HuH-7.5 (cell line): ENCODE measurements around the gene RSRP1.

ENCODE experiments used
- DNase-seq: peaks from one replicate; pipeline ENCODE4 v3.0.0; 2011; ENCODE audit warnings: low spot score

RSRP1 gene

DNA sequence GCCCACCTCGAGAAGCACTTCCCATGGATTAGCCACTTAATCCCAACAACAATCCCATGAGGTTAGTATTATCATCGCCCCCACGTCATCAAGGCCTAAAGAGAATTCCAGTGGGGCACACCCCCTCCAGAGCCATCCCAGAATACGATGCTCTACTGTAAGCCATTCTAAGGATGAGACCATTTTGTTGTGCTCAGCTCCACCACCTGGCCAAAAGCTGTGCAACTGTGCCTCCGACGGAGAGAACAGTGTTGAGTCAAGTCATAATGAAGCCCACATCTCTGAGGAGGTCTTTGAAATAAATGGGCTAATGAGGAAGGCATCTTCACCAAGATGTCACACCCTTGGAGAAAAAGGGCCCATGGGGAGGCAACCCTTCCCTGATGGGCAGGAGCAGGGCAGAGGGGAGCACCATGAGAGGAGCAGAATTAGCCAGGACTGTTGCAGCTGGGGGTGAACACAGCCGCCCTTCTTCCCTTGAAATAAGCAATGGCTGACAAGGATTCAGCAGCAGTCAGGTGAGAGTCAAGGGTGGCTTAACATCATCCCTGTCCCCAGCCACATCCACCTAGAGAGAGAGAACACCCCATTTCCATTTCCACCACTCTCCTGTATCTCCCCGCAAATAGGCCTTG, 29.5 kb downstream of the RSRP1 start:
- no peak for DNase-seq

DNA sequence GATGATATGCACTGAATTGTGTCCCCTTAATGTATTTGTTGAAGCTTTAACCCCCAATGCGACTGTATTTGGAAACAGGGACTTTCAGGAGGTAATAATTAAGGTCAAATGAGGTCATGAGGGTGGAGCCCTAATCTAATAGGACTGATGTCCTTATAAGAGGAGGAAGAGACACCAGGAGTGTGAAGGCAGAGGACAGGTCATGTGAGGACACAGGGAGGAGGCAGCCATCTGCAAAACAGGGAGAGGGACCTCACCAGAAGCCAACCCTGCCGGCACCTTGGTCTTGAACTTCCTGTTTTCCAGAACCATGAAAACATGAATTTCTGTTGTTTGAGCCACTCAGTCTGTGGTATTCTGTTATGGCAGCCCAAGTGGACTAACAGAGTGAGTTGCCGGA, 30.2 kb downstream of the RSRP1 start:
- no peak for DNase-seq

DNA sequence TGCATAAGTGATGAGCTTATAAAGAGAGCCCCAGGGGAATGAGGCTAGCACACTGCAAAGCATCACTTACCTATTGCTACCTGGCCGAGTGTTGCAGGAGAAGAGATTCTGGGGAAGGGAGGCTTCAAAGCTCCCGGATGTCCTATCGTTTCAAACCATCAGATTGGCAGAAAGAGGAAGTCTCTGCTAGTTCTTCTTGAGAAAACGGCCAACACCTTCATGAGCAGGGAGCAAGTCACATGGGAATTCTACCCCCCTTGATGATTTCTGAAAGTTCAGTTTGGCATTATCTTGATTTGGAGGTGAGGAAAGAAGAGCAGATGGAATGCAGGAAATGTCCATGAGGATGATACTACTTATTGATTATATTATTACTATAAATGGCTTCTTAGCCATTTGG, 31.1 kb downstream of the RSRP1 start:
- DNase-seq: no peak

DNA sequence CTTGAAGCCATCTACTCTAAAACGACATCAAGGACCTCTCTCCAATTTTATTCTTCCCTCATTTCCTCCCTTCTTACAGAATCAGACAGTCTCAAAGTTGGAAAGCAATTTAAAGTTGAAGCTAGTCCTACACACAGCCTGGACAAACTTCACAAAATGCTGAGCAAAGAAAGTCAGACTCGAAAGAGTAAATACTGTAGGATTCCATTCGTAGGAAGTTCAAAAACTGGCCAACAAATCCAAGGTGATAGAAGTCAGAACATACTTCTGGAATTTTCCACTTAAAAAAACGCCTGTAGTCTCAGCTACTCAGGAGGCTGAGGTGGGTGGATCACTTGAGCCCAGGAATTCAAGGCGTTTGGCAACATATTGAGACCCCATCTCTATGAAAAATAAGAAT, 34.5 kb downstream of the RSRP1 start:
- DNase-seq: no peak

DNA sequence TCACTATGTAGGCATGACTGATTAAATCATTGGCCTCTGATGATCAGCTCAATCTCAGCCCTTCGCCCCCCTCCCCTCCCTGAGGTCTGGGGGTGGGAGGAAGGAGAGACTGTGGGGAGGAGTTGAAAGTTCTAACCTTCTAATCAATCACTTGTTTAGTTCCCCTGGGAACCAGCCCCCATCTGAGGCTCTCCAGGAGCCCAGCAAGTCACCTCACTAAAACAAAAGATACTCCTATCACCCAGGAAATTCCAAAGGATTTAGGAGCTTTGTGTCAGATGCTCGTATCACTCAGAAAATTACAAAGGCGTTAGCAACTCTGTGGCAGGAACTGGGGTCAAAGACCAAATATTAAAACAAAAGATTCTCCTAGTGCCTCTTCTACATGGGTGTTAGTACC, 36.5 kb downstream of the RSRP1 start:
- DNase-seq: no peak

DNA sequence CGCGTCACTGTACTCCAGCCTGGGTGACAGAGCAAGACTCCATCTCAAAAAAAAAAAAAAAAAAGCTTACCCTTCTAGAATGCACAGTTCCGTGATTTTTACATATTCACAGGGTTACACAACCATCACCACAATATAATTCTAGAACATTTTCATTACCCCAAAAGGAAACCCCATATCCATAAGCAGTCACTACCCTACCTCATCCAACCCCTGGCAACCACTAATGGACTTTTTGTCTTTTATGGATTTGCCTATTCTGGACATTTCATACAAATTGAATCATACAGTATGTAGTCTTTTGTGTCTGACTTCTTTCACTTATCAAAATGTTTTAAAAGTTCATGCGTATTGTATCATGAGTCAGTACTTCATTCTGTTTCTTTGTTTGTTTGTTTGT, 37.7 kb downstream of the RSRP1 start:
- DNase-seq: no peak

DNA sequence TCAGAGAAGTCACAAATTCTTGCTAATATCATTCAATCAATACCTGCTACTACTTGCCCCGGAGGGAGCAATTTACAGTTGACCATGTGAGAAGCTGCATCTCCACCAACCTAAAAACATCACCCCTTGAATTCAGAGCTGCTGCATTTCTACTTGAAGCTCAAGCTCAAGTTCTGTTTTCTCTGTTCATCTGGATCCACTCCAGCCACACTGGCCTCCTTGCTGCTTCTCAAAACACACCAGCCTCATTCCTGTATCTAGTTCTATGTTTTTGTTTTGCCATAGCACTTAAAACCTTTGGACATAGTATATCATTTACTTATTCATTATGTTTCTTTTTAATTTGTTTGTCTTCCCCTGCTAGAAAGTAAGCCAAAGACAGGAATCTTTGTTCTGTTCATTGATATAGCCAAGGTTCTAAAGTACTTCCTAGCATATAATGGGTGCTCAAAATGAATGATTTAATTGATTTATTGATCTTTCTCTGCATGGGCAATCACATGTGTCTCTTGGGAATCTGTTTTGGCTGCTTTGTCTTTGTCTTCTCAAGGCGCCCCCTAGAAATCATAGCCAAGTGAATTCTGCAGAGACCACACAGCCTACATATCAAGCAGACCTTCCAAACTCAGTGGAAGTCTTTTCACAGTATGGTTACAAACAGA, 38.6 kb downstream of the RSRP1 start:
- no peak for DNase-seq

DNA sequence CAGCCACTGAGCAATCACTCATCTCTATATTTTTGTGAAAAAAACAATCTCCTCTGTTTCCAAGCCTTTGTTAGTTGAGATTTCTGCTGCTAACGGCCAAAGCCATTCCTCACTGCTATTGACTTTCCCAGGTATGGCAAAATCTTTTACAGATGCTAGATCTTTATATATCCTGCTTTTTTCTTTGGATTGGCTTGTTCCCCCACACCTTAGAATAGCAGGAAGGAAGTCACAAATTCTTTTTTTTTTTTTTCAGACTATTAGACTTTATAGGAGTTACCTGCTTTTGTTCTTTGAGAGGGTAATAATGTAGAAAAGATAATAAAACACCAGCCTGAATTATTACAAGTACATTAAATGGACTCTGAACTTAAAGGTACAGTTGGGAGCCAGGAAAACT, 39.2 kb downstream of the RSRP1 start:
- no peak for DNase-seq

DNA sequence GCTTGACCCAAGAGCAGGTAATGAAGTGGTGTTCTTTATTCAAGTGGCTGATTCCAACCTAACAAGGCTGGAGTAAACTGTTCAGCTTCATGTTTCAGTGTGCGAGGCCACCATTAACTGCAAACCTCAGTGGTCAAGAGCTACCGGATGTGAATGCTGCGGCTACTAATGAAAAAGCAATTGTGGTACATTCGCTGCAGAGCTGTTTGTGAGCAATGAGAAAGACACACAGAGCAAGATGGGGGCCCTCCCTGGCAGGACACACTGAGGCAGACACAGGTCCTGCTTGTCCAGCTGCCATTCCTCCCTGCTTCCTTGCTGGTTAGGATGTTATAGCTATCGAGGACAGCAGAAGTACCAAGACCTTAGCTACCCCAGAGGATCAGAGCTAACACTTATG, 41.1 kb downstream of the RSRP1 start:
- no peak for DNase-seq

DNA sequence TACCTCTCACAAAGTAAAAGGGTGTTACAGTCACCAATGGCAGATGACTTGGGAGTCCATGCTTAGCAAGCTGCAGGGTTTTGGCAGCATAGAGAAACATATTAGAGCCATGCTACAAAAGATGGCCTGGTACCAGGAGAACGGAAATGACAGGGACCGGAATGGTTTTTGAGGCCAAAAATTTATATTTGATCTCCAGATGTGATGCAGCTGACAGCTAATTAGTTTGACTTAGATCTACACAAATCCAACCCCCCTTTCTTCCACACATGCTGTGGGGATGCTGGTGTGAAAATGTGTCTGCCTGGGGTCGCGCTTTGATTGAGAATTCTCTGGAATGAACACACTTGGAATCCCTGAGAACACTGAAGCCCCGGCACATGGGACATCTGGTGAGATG, 41.5 kb downstream of the RSRP1 start:
- DNase-seq: no peak

DNA sequence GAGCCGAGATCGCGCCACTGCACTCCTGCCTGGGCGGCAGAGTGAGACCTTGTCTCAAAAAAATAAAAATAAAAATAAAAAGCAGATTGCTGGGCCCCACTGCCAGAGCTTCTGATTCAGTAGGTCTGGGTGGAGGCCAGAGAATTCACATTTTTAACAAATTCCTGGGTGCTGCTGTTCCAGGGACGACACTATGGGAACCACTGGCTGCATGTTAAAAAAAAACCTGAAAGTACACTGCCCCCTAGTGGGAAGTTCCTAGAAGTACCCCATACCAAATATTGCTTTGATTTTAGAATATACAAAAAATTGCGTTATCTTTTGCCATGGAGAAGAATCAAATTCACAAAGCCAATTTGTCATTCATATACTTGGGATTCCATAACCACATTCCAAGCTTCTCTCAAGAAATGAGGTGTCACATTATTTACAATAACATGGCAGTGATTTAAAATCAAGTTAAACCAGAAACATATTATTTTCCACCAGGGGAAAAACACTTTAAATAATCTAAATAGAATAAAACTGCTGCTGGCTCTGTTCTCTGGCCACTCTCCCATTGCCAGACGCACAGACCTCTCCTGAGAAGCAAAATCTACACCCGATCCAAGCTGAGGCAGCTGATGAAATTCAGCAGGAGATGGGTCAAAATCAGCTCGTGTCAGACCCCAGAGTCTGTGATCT, 42.3 kb downstream of the RSRP1 start:
- DNase-seq: peak; percentile 53

DNA sequence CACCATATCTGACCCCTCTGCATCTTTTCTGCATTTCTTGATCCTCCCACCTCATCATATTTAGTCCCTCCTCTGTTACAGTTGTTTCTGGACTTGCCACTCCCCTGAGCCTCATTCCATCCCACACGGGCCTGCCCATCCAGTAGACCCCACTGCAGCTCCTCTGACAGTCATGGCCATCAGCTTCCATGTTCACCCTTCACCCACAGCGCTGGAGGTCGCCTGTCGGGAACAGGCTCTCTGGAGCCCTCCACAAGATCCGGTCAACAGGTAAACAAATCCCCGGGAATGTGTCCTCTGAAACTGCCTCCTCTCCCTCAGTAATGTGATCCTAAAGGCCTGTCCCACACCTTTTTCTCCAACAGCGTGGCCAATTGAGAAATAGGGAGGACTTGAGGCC, 46.2 kb downstream of the RSRP1 start:
- DNase-seq: no peak

DNA sequence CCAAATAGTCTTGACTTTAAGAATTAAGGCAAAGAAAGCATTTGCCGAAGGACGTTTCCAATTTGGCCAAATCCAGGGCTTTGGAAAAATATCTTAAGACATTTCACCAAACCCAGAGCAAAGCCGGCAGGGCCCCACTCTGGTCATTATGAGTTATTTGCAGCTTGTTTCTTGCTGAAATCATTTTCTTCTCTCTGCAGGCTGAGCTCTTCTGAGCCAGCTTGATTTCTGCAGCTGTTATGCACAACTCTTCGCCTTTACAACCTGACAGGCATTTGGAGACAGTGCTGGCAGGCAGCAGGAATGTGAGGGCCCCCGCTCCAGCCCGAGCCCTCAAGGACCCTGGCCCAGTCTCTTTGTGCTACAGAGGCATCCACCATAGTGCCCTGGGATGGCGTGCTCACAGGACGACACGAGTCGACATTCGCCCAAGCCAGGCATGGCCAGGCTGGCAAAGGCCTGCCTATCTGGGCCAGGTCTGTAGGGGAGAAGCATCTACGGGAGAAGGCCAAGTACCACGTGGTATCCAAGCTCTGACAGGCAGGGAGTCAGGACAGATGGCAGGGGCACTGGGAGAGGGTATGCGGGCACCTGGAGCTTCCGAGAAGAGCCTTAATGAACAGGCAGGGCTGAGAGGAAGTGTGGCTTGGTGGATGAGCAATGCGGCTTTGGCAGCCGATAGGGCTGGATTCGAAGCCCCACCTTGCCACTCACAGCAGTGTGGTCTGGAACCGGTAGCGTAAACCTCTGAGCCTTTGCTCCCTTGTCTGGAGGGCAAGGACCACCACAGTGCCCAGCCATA, 47.2 kb downstream of the RSRP1 start:
- DNase-seq: no peak

DNA sequence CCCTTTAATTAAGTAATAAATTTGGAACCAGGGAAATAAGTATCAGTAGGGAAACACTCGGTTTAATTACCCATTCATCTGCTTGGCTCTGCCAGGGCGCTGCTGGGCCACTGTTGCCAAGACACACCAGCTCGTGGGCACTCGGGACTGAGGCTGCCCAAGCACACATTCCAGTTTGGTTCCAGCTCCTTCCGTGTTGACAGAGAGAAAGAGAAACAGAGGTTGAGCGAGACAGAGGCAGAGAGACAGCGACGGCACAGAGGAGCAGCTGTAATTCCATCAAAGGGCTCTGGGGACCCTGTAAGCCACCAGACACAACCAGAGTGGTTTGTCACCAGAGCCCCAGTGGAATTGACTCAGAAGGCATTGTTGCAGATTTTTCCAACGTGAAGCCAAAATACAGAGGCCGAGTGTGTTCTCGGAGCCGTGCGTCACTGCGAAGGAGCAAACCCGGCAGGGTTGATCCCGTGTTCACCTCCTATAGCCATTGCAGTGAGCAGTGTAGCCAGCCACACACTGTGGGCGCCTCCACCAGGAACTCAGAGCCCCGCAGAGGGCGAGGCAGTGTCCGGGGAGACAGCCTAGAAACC, 48.5 kb downstream of the RSRP1 start:
- no peak for DNase-seq

DNA sequence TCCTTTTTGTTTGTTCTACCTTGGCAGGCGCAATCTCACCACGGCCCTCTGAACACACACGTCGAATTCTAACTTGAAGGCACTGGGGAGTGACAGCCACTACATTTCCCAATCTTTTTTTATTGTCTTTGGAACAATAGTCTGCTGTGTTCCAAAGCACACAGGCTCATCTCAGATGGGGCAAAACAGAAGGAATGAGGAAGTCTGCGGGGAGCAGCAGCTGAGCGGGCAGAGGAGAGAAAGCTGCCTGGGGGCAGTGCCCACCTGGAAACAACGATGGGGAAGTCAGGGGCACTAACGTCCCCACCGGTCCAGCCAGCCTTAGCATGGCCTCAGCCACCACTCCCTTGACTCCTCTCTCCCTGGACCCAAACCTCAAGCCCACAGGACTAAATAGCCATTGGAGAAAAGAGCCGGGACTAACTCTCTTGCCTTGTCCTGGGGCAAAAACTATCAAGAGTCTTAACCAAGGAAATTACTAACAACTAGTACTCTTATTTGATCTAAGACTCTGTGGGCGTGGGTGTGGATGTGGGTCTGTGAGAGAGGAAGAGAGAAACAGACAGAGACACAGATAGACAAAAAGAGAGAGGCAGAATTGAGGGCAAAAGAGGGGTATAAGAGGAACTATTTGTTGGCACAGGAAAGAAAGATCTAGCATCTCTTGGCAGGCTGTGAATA, 49.1 kb downstream of the RSRP1 start:
- DNase-seq: no peak

DNA sequence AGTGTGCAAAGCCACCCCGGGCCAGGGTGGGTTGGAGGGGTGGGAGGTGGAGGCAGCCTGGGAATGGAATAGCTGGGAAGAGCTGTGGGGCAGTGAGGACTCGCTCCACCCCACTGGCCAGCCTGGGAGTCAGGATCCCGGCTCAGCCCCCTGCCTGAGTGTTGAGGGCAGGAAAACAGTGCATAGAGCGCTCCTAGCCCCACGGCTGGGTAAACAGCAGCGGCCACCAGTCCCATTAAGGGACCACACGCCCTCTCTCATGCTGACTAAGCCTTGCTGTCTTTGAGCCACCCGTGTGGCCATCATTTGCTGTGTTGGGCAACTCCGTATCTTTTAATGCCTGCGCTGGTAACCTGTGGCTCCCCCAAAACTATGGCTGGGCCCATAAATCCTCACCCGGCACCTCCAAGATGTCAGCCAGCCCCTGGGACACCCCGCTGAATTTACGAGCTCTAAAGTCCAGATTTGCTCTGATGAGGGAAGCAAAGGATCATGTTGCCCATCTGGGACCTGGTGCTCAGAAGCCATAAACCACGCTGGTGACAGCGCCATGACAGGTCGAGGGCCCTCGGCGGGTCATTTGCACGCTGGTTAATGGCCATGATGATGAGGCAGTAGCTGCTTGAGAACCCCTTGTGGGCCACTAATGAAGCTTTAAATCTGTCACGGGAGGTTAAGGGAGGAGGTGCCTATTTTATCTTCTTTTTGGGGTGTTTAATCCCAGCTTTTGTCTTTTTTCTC, 49.8 kb downstream of the RSRP1 start:
- DNase-seq: no peak

DNA sequence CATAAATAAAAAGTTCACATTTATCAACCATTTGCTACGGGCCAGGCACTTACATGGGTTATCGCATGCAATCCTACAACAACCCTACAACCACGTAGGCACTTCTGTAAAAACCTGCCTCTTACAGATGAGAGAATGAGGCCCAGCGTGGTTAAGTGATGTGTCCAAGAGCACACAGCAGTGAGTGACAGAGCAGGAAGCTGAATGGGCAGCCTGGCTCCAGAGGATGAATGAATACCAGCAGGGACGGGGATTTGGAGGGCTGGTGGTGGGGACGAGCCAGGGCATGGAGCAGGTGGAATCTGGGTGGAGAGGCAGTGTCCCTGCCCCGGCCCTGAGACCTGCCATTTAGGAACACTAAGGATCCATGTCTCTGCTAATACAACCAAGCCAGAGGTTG, 50.4 kb downstream of the RSRP1 start:
- DNase-seq: no peak

DNA sequence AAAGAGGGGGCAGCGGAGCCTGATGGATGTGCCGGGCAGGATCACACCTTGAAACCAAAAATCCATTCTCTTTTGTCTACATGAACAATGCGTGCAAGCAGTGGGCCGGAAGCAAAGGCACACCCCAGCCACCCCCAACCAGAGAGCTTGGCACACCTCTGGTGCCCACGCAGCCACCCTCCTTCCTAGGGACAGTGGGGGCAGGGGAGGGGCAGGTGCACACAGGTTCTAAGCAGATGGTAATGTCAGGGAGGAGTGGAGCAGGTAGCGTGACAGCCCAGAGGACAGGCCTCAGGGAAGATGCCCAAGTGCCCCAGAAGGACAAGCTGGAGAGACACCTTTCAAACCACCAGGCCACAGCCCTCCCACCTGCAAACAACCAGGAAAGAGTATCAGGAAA, 51.4 kb downstream of the RSRP1 start:
- DNase-seq: no peak

DNA sequence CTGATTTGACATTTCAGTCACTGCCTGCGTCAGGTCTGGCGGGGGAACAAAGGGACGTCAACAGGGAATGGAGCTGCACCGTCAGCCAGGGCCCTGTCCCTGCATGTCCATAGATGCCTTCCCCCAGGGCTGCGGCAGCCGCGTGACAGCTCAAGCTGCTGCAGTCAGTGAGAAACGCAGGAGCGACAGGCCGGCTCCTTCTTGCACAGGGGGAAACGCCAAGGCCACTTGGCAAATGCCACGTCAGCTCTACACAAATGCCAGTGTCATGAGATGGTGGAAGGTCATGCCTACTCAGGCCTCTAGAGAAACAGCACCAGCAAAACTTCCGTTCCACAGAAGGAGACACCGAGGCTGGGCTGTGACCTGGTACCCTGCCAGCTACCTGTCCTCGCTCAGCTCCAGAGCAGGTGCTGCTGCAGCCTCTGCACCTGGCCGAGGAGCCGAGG, 52.7 kb downstream of the RSRP1 start:
- DNase-seq: no peak

DNA sequence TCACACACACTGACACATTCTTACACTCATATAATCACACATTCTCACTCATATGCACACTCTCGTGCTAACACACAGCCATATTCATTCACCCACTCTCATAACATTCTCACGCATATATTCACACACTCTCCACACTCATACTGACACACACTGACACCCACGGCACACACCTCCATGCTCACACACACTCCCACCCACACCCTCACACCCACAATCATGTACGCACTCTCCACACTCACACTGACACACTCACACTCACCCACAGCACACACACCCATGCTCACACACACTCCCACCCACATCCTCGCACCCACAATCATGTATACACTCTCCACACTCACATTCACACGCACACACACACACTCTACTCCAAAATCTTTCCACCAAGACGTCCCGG, 53.2 kb downstream of the RSRP1 start:
- DNase-seq: no peak

DNA sequence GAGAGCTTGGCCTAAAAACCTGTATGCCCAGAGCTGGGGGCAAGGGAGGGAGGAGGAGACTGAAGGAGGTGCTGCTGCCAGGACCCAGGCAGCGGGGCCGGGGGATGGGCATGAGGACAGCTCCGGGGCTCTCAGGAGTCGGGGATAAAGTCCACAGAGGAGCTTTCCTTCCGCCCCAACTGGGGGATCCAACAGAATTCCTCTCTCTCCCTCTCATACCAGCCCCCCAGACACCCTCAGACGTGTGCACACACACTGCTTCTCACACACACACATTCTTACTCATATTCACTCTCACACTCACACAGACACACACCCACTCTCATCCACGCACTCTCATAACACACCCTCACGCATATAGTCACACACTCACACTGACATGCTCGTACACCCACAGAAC, 54.0 kb downstream of the RSRP1 start:
- DNase-seq: no peak
